Fibroblast of peridontal ligament (primary cell): Measurements from ENCODE around the gene CER1.

Source experiments
- DNase-seq: peaks from one replicate; pipeline ENCODE4 v3.0.0-alpha.2; 2010; ENCODE audit errors: extremely low read depth

CER1 gene, protein sequence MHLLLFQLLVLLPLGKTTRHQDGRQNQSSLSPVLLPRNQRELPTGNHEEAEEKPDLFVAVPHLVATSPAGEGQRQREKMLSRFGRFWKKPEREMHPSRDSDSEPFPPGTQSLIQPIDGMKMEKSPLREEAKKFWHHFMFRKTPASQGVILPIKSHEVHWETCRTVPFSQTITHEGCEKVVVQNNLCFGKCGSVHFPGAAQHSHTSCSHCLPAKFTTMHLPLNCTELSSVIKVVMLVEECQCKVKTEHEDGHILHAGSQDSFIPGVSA

DNA sequence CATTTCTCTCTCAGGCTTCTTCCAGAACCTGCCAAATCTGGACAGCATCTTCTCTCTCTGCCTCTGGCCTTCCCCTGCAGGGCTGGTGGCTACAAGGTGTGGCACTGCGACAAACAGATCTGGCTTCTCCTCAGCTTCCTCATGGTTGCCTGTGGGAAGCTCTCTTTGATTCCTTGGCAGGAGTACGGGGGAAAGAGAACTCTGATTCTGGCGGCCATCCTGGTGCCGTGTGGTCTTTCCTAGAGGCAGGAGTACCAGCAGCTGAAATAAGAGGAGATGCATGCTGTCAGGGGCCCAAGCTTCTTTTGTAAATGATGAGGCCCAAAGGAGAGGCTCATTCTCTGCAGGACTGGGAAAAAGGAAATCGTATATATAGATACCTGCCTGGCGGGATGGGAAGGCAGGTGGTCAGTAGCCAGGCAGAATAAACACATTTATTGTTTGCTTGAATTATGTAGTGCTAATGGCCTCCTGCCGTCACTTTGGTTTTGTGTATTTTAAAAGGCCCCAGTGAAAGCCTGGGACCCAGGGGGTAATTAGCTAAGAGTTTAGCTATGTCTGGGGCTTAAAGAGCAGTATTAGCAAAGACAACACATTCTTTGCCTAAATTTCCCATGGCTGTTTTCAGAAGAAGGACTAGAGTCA, at the start of gene CER1:
CER1 (minus strand) TSS at position 343 of the 645 bp plus-strand sequence; CDS start at position 282, 61 bp downstream.
- no peak for DNase-seq

GRCh38 chr9:14770592-14770991, 48.1 kb upstream of the CER1 start:
- no peak for DNase-seq

DNA sequence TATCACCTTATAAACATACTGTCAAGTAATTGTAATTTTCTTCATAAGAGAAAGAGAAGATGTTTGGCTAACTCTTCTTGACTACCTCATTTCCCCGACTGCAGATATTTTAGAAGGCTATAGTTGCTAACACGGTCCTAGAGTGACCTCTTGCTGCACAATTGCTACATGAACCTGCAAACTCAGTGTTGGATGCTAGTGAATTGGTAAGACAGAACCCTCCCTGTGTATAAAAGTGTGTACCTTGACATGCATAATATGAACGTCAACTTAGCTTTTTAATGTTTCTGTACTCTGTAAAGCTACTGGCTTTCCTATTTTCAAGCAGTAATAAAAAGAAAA, 46.7 kb upstream of the CER1 start:
- DNase-seq, result peak; percentile 48

DNA sequence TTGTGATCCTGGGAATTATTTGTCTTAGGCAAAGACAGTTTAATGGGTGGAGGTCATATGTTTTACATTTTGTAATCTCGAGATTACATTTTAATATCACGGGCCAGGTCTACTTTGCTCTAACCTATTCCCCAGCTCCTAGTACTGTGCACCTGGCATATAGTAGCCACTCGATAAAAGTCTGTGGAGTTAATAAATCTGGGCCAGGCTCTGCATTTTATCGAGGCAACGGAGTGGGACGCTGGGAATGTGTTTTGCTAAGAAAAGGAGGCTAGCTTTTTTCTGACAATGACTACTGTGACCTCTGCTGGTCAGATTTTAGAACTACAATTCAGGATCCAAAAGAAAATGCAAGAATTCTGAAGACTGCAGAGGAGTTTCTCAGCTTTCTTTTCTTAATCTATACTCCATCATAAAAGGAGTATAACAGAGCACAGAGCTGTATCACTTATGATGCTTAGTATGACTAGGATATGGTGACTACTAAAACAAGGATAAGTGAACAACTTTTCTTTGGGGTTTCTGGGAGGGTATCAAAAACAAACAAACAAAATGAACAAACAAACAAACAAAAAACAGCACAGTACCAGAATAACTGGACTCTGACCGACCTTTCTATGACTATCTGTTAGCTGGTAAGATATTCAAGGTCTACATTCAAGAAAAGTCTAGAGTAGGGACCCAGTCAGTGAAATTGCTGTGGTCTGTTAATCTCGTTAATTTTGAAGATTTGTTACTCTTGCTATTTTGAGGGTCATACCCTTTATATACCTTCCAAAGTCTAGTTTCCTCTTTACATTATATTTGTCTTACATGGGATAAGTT, 46.1 kb upstream of the CER1 start:
- DNase-seq, result peak; percentile 80

DNA sequence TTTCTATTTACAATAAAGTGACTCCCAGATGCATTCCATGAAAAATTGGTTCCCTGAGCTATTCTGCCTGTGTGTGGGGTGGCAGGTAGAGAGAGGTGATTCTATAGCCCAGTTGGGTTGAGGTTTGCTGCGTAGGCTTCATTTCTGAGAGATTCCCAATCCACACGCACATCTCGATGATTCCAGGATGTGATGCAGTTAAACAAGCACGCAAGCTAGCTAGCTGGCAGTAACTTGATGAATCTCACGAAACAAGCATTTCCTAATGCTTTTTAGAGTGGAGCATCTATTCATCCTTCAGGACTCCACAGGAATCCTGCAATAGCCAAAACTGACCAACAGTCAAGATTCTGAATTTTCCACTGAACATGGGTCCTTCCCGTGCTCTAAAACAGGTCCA, 43.8 kb upstream of the CER1 start:
- no peak for DNase-seq

DNA sequence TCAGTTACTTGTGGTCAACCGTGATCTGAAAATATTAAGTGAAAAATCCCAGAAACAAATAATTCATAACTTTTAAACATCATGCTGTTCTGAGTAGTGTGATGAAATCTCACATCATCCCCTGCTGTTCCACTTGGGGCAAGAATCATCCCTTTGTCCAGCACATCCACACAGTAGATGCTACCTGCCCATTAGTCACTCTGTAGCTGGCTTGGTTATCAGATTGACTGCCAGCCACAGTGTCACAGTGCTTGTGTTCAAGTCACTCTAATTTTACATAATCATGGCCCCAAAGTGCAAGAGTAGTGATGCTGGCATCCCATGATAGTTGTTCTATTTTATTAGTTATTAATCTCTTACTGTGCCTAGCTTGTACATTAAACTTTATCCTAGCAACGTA, 39.1 kb upstream of the CER1 start:
- no peak for DNase-seq

- no peak for DNase-seq
Observed at GRCh38 chr9:14760060-14760459, 37.5 kb upstream of the CER1 start.

- DNase-seq, result no peak
Observed at GRCh38 chr9:14756291-14756690, 33.8 kb upstream of the CER1 start.

GRCh38 chr9:14752871-14753270, 30.3 kb upstream of the CER1 start:
- DNase-seq, result no peak

DNA sequence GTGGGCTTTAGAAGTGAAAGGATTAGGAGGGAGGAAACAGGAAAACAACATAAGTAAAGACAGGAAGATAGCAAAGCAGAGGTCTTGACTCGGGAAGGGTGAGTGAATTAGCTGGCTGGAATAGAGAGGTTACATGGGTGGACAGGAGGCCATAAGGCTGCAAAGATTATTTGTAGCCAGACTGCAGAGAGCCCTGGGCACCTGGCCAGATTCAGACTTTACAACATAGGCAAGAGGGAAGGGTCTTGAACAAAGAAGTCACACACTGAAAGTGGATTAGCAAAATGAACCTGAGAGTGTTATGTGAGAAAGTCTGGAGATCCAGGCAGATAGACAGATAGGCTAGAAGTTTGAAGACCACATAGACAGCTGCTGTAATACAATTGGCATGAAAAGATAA, 29.7 kb upstream of the CER1 start:
- DNase-seq, result no peak

- DNase-seq, result no peak
Observed at GRCh38 chr9:14750821-14751220, 28.3 kb upstream of the CER1 start.

- DNase-seq, result no peak
Observed at GRCh38 chr9:14749741-14750211, 27.2 kb upstream of the CER1 start.

DNA sequence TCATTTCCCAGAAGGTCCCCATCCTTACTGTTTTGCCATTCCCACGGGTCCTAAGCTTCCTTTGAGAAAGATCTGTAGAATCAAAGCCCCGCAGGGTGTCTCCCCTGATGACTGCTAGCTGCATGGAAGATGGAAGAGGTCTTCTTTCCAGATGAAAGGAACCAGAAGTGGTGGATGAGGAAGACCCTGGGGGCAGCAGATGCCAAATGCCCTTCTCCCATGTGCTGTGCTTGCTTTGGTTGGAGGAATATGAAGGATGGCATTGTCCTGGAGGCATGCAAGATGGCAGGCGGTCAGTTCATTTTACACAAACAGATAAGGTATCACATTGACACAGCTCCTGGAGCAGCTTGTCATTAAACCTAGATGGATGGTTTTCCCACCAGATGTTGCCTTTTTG, 25.8 kb upstream of the CER1 start:
- DNase-seq, result no peak

- no peak for DNase-seq
Observed at GRCh38 chr9:14747111-14747510, 24.6 kb upstream of the CER1 start.

- no peak for DNase-seq
Observed at GRCh38 chr9:14746626-14747025, 24.1 kb upstream of the CER1 start.

DNA sequence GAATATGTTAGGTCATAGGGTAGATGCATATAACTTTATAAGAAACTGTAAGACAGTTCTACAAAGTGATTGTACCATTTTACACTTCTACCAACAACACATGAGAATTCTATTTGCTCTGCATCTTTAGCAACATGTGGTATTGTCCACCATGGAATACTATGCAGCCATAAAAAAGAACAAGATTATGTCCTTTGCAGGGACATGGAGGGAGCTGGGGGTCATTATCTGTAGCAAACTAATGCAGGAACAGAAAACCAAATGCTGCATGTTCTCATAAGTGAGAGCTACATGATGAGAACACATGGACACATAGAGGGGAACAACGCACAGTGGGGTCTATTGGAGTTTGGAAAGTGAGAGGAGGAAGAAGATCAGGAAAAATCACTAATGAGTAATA, 22.2 kb upstream of the CER1 start:
- no peak for DNase-seq

- DNase-seq, result no peak
Observed at GRCh38 chr9:14741369-14741768, 18.8 kb upstream of the CER1 start.

- no peak for DNase-seq
Observed at GRCh38 chr9:14733133-14733532, 10.6 kb upstream of the CER1 start.

DNA sequence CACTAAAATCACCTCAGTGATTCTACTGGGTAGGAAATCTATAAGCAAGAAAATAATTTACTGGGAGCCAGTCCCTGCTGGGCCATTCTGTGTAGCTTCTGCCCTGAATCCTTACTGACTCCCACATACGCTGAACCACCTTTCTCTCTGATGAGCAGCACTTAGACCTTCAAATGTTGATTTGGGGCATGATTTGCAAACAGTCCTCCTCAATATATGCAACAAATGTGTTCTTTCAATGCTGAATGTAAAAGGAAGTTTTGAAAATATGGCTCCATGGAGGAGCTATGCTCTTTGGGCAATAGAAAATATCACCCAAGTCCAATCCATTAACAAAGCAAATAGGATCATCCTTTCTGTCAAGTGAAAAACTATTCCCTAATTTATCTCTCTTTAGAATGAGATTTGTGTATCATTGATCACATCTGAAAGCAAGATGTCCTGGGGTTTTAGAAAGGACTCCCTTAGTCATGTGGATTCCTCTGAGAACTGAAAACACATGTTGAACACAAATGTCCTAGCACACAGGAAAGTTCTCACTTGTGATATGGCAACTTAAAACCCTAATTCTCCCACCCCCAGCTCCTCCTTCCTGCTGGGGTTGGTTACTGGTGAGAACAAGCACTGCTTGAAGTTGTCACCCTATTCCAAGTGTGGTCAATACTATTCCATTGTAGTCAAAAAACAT, 8.9 kb upstream of the CER1 start:
- DNase-seq, result no peak

GRCh38 chr9:14730461-14730898, 7.9 kb upstream of the CER1 start:
- DNase-seq, result peak; percentile 18

DNA sequence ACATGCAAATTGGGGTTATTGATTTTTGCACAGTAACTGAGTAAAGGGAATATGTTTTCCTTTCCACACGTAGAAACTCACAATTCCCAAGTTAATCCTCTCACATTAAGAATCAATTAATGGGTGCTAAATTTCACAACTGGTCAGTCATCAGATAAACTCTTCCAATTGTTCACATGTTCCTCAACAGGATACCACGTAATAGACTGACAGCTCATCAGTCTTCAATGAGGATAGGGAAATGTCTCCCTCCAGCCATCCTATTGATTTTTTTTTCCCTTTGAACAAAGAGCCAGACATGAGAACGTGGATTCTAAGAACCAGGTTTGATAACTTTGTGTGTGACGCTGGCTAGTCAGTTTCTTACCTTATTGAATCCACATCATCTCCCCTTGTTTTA, 768 bp upstream of the CER1 start:
- DNase-seq, result no peak

DNA sequence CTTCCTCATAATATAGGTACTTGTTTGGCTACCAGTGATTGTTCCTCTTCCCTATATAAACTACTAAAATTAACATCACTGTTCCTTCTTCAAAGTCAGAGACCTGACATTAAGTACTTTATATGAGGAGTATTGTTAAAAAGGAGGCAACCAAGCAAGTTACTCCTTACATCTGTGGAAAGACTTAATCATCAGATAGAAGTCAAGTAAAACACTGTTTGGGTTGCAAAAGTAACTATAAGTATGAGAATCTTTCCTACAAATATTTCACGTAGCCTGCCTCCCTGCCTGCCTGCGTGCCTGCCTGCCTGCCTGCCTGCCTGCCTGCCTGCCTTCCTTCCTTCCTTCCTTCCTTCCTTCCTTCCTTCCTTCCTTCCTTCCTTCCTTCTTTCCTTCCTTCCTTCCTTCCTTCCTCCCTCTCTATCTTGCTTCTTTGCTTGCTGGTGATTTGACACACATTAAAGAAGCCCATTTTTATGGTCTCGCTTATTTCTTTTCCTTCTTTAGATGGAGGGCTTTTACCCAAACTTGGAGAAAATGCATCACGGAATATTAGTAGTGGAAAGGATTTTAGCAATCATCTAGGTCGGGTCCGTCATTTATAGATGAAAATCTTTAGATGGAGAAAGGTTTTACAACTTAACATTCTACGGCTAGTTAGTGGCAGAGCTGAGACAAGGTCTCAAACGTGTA, 3.2 kb downstream of the CER1 start:
- DNase-seq, result no peak
